HCT116 (cell line): ENCODE results near the gene PRR14L. TPM values are rescaled to one million over a fixed set of nuclear protein-coding genes. Genes with fewer than 3 reads are reported as not detected.

Experiments used
- ATAC-seq: fragments of 200-7000 bp; cut with Tn5 transposase; 2 replicates; pipeline ENCODE4 v1.9.1; 2020; ENCODE audit warnings: mild to moderate bottlenecking, moderate library complexity
- BruUV-seq: library from RNA; stranded (reverse); fragments of 400-500 nt; replicated peaks from 2 replicates; lab custom pipeline; 2021; lab: Mats Ljungman, UMichigan
- CTCF ChIA-PET: fragments of 300-600 bp; sonication (Branson Sonifier 250); formaldehyde crosslinking; loops from one replicate; lab custom pipeline; 2021; ENCODE audit warnings: antibody characterized with exemption; lab: Charles Lee
- POLR2A ChIA-PET: fragments of 300-600, 350-600 bp; sonication (Branson Sonifier 250); formaldehyde crosslinking; loops from one replicate; lab custom pipeline; 2021; ENCODE audit warnings: antibody characterized with exemption; lab: Charles Lee
- RAD21 ChIA-PET, 2 experiments: fragments of 300-600 bp; sonication (Branson Sonifier 250); formaldehyde crosslinking; loops; one replicate each; lab custom pipeline; 2023; ENCODE audit warnings: low total read pairs in 2 of 2; ENCODE audit not compliant: uncharacterized antibody in 2 of 2, unreplicated experiment in 2 of 2, low non-redundant PET in 1 of 2; lab: Charles Lee
- DNase-seq: peaks from one replicate; pipeline ENCODE4 v3.0.0-alpha.2; 2010; ENCODE audit warnings: low read depth, low spot score
- H2AFZ ChIP-seq: fragments of 200-600 bp; shearing (Covaris generic), sonication (generic); 2 replicates; pipeline ENCODE4 v1.6.1; 2017; ENCODE audit warnings: low read depth, mixed run types, mixed read lengths, antibody characterized with exemption, low read length; ENCODE audit not compliant: poor library complexity, severe bottlenecking
- H3K27ac ChIP-seq: 2 replicates; pipeline ENCODE4 v1.5.1; 2012; ENCODE audit warnings: low read depth, low read length
- H3K27me3 ChIP-seq: fragments of 200-600 bp; sonication (generic); 2 replicates; pipeline ENCODE4 v1.6.1; 2016; ENCODE audit warnings: mixed run types, low read length, mixed read lengths; ENCODE audit not compliant: insufficient read depth
- H3K36me3 ChIP-seq, 2 experiments: fragments of 200-500 bp in 1 of 2; fragments of 200-600 bp in 1 of 2; sonication (Bioruptor generic) in 1 of 2; sonication (generic) in 1 of 2; 2 replicates each; pipeline versions ENCODE4 v1.5.1 to v1.6.1; 2014 to 2016; ENCODE audit warnings: low read length in 2 of 2, inconsistent platforms in 1 of 2, mixed read lengths in 1 of 2, mixed run types in 1 of 2; ENCODE audit not compliant: insufficient read depth in 2 of 2, control insufficient read depth in 1 of 2
- H3K4me1 ChIP-seq, 2 experiments: fragments of 200-600 bp in 1 of 2; sonication (generic) in 1 of 2; 2 replicates each; pipeline versions ENCODE4 v1.5.1 to v1.6.1; 2012 to 2017; ENCODE audit warnings: low read length in 2 of 2, inconsistent platforms in 1 of 2, mild to moderate bottlenecking in 1 of 2, mixed read lengths in 1 of 2, mixed run types in 1 of 2, moderate library complexity in 1 of 2; ENCODE audit not compliant: insufficient read depth in 2 of 2, control insufficient read depth in 1 of 2
- H3K4me2 ChIP-seq: fragments of 200-600 bp; sonication (generic); 2 replicates; pipeline ENCODE4 v1.6.1; 2017; ENCODE audit warnings: mixed run types, low read length, mixed read lengths
- H3K4me3 ChIP-seq, 2 experiments: fragments of 200-600 bp in 1 of 2; sonication (generic) in 1 of 2; replicated peaks in 1 of 2; 2 replicates each; pipeline ENCODE4 v1.5.1; 2011 to 2016; ENCODE audit warnings: low read length in 2 of 2, control low read depth in 1 of 2, low read depth in 1 of 2, mild to moderate bottlenecking in 1 of 2, mixed read lengths in 1 of 2, mixed run types in 1 of 2
- H3K79me2 ChIP-seq: fragments of 200-600 bp; sonication (generic); 2 replicates; pipeline ENCODE4 v1.6.1; 2017; ENCODE audit warnings: mild to moderate bottlenecking, mixed run types, low read length, moderate library complexity, mixed read lengths; ENCODE audit not compliant: insufficient read depth
- H3K9ac ChIP-seq: fragments of 200-600 bp; sonication (generic); 2 replicates; pipeline ENCODE4 v1.6.1; 2016; ENCODE audit warnings: low read length, mixed read lengths
- H3K9me2 ChIP-seq: fragments of 200-600 bp; sonication (generic), shearing (Covaris generic); 2 replicates; pipeline ENCODE4 v1.6.1; 2017; ENCODE audit warnings: mixed run types, mild to moderate bottlenecking, moderate library complexity; ENCODE audit not compliant: insufficient read depth
- H3K9me3 ChIP-seq, 2 experiments: fragments of 200-500 bp in 1 of 2; fragments of 200-600 bp in 1 of 2; sonication (Bioruptor generic) in 1 of 2; sonication (generic) in 1 of 2; 2 replicates each; pipeline ENCODE4 v1.6.1; 2014 to 2017; ENCODE audit warnings: low read length in 2 of 2, mixed read lengths in 2 of 2, inconsistent platforms in 1 of 2, low read depth in 1 of 2, mild to moderate bottlenecking in 1 of 2, mixed run types in 1 of 2, moderate library complexity in 1 of 2; ENCODE audit not compliant: control insufficient read depth in 1 of 2, insufficient read depth in 1 of 2
- H4K20me1 ChIP-seq: fragments of 200-600 bp; sonication (generic), shearing (Covaris generic); 2 replicates; pipeline ENCODE4 v1.6.1; 2017; ENCODE audit warnings: mixed run types, mild to moderate bottlenecking, moderate library complexity; ENCODE audit not compliant: insufficient read depth
- CBX3 ChIP-seq: IDR thresholded peaks from 2 replicates; pipeline ENCODE4 v1.6.1; 2012; ENCODE audit warnings: low read depth
- RAD21 ChIP-seq: IDR thresholded peaks from 2 replicates; pipeline ENCODE4 v1.6.1; 2012; ENCODE audit warnings: low read depth, mild to moderate bottlenecking
- SRF ChIP-seq: IDR thresholded peaks from 2 replicates; pipeline ENCODE4 v1.6.1; 2012; ENCODE audit warnings: low read depth
- intact Hi-C: fragments of 100-400 bp; cut with micrococcal nuclease; formaldehyde crosslinking; loops from 2 replicates; pipeline ENCODE4 v1.10.0; 2022
- total RNA-seq: library from RNA; stranded (reverse); gene quantifications from one replicate; pipeline ENCODE4 v1.2.1, GENCODE V29; 2021; ENCODE audit not compliant: unreplicated experiment
- TF ChIP-seq, protein P1 (sequence below), 3 experiments: fragments of 200-600 bp in 1 of 3; sonication (generic) in 1 of 3; IDR thresholded peaks in 2 of 3; conservative IDR thresholded peaks in 1 of 3; 2 replicates each; pipeline ENCODE4 v1.5.1; 2012 to 2017; ENCODE audit warnings: low read depth in 2 of 3, low read length in 2 of 3, antibody characterized with exemption in 1 of 3, borderline replicate concordance in 1 of 3, control low read depth in 1 of 3, mild to moderate bottlenecking in 1 of 3, mixed read lengths in 1 of 3, mixed run types in 1 of 3, moderate library complexity in 1 of 3; ENCODE audit not compliant: insufficient read depth in 1 of 3
- TF ChIP-seq, protein P2 (sequence below): IDR thresholded peaks from 2 replicates; pipeline ENCODE4 v1.6.1; 2011; ENCODE audit warnings: mild to moderate bottlenecking, low read length, moderate library complexity; ENCODE audit not compliant: insufficient replicate concordance; ENCODE audit errors: extremely low read depth
- TF ChIP-seq, protein P3 (sequence below): IDR thresholded peaks from 2 replicates; pipeline ENCODE4 v1.6.1; 2012

PRR14L gene
- total RNA-seq, 1 experiment from 2014 or later: 61.5 TPM

DNA sequence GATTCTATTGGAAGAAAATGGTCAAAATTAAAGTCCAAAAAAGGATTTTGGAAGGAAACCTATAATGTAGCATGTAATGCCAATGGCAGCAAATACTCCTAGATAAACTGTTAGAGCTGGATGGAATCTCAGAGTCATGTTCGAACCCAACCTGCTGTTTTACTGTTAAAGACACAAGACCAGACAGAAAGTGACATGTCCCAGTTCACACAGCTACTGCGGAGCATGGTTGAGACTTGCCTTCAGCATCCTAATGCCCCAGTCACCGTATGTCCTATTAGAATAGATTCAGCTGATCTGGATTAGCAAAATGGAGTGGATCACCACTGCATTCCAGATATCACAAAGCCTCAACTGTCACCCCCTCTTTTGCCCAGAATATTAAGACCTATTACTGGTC lies 102.9 kb downstream of the PRR14L start:
- peak overlapping the region in 1 of 2 experiments; percentile 12; a peak in 1 of 4 replicates for H3K4me3 ChIP-seq
- ChIA-PET POLR2A (interaction anchor here (0.9 to 2.1 kb wide), 2 partner anchors 15 to 404 kb away, joined by 3 to 10 read pairs; partner anchors contain the start of gene PISD), RAD21 (interaction anchor here (0.6 to 1.4 kb wide), 3 partner anchors 15 to 431 kb away, joined by 3 to 4 read pairs (median 3); partner anchors contain the start of gene PISD (in 2 of the 2)), CTCF (interaction anchor here (1.6 to 2.2 kb wide), 2 partner anchors 91 to 324 kb away, joined by 3 to 10 read pairs; no protein-coding TSS in a partner anchor)
- peak overlapping the region; percentile 57 for H3K4me2 ChIP-seq
- BruUV-seq: TSS peak; percentile 32
- no peak for DNase-seq
- peaks cover 6 to 17% of the 10 kb centered on the region in 2 experiments; a peak in 3 of 4 replicates for H3K36me3 ChIP-seq
- H3K4me1 ChIP-seq: peaks cover 35 to 69% of the 10 kb centered on the region in 2 experiments
- H2AFZ ChIP-seq: no peak overlapping the region
- H3K79me2 ChIP-seq: peaks cover 65% of the 10 kb centered on the region
- peak; percentile 22 for ATAC-seq
- no peaks in the 10 kb centered on the region for H3K9me2 ChIP-seq
- H3K27ac ChIP-seq: peak overlapping the region; percentile 75
- intact Hi-C loops: no loop called here
- no peaks in the 10 kb centered on the region for H3K27me3 ChIP-seq
- TF ChIP-seq, protein P1, sequence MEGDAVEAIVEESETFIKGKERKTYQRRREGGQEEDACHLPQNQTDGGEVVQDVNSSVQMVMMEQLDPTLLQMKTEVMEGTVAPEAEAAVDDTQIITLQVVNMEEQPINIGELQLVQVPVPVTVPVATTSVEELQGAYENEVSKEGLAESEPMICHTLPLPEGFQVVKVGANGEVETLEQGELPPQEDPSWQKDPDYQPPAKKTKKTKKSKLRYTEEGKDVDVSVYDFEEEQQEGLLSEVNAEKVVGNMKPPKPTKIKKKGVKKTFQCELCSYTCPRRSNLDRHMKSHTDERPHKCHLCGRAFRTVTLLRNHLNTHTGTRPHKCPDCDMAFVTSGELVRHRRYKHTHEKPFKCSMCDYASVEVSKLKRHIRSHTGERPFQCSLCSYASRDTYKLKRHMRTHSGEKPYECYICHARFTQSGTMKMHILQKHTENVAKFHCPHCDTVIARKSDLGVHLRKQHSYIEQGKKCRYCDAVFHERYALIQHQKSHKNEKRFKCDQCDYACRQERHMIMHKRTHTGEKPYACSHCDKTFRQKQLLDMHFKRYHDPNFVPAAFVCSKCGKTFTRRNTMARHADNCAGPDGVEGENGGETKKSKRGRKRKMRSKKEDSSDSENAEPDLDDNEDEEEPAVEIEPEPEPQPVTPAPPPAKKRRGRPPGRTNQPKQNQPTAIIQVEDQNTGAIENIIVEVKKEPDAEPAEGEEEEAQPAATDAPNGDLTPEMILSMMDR (IDR thresholded peaks at IDR 0.05 in 2 of 3, conservative IDR thresholded peaks at IDR 0.05 in 1 of 3; ENCODE audit: borderline replicate concordance in 1 of 3, insufficient read depth in 1 of 3, low read depth in 2 of 3, low read length in 2 of 3): no peak
- TF ChIP-seq SRF: peak; percentile 6; the same call in 1 of the 2 replicates
- H3K9me3 ChIP-seq: no peaks in the 10 kb centered on the region
- peak overlapping the region; percentile 54 for H3K9ac ChIP-seq
- no peaks in the 10 kb centered on the region for H4K20me1 ChIP-seq

DNA sequence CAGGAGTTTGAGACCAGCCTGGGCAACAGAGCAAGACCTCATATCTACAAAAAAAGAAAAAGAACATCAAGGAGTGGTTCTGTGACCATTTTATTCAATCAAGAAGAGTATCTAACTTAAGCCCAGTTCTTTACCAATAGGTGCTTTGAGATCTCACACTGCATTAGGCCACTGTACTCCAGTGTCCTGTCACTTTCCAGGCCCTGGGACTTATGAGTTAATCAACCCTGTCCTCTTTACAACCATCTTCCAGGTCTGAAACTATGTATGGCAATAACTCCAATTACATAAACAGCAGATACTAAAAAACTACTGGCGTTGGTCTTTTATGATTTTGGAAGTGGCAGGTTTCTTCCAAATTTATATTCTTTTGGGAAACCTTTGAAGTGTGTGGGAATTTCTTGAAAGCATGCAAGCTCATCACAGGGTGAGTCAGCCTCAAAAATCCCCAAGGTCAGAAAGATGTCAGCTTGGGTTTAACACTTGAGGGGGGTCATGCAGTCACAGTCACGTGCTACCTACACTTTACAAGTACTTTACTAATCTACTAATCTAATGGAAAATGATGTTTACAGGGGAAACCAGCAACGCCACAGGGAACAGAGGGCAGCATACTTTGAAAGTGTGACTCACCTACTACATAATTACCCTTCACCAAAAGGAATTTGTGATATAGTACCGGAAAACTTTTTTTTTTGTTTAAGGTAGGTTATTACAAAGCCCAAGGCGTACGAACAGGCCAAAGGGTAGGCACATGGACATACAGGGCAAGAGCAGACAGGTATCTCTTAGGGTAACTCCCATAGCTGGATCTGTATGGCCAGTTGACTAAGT lies 103.5 kb downstream of the PRR14L start:
- intact Hi-C loops: no loop called here
- TF ChIP-seq CBX3: peak; percentile 53; the same call in 1 of the 2 replicates
- TF ChIP-seq, protein P1 (IDR thresholded peaks at IDR 0.05 in 2 of 3, conservative IDR thresholded peaks at IDR 0.05 in 1 of 3; ENCODE audit: borderline replicate concordance in 1 of 3, insufficient read depth in 1 of 3, low read depth in 2 of 3, low read length in 2 of 3): no peak
- TF ChIP-seq, protein P2, sequence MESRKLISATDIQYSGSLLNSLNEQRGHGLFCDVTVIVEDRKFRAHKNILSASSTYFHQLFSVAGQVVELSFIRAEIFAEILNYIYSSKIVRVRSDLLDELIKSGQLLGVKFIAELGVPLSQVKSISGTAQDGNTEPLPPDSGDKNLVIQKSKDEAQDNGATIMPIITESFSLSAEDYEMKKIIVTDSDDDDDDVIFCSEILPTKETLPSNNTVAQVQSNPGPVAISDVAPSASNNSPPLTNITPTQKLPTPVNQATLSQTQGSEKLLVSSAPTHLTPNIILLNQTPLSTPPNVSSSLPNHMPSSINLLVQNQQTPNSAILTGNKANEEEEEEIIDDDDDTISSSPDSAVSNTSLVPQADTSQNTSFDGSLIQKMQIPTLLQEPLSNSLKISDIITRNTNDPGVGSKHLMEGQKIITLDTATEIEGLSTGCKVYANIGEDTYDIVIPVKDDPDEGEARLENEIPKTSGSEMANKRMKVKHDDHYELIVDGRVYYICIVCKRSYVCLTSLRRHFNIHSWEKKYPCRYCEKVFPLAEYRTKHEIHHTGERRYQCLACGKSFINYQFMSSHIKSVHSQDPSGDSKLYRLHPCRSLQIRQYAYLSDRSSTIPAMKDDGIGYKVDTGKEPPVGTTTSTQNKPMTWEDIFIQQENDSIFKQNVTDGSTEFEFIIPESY: no peak
- no peak for TF ChIP-seq RAD21
- TF ChIP-seq, protein P3, sequence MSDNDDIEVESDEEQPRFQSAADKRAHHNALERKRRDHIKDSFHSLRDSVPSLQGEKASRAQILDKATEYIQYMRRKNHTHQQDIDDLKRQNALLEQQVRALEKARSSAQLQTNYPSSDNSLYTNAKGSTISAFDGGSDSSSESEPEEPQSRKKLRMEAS: peak; percentile 76

More for the DNA sequence above, 103.5 kb downstream of the PRR14L start:
- H3K36me3 ChIP-seq: peaks cover 6 to 17% of the 10 kb centered on the region in 2 experiments; a peak in 3 of 4 replicates
- peaks cover 64% of the 10 kb centered on the region for H3K79me2 ChIP-seq
- H3K27me3 ChIP-seq: no peaks in the 10 kb centered on the region
- no peaks in the 10 kb centered on the region for H4K20me1 ChIP-seq
- peaks cover 38 to 73% of the 10 kb centered on the region in 2 experiments for H3K4me1 ChIP-seq
- no peak overlapping the region for H2AFZ ChIP-seq
- H3K4me3 ChIP-seq: peak overlapping the region in 1 of 2 experiments; percentile 12; a peak in 1 of 4 replicates
- peak; percentile 92 for ATAC-seq
- H3K4me2 ChIP-seq: peak overlapping the region; percentile 57
- H3K9ac ChIP-seq: peak overlapping the region; percentile 62
- CTCF ChIA-PET: interaction anchor here (1.6 to 2.2 kb wide), 2 partner anchors 90 to 324 kb away, joined by 3 to 10 read pairs; no protein-coding TSS in a partner anchor
- BruUV-seq: no TSS peak
- peak; percentile 91 for DNase-seq
- POLR2A ChIA-PET: interaction anchor here (0.9 to 2.1 kb wide), 2 partner anchors 15 to 405 kb away, joined by 3 to 10 read pairs; partner anchors contain the start of gene PISD
- no peaks in the 10 kb centered on the region for H3K9me2 ChIP-seq
- RAD21 ChIA-PET: interaction anchor here (0.6 to 1.4 kb wide), 5 partner anchors 15 to 432 kb away, joined by 3 to 4 read pairs (median 3); partner anchors contain the start of gene PISD (in 2 of the 2)
- H3K9me3 ChIP-seq: no peaks in the 10 kb centered on the region
- H3K27ac ChIP-seq: peak overlapping the region; percentile 75
